Measurements from ENCODE around the gene F2RL3.

Gene F2RL3

DNA sequence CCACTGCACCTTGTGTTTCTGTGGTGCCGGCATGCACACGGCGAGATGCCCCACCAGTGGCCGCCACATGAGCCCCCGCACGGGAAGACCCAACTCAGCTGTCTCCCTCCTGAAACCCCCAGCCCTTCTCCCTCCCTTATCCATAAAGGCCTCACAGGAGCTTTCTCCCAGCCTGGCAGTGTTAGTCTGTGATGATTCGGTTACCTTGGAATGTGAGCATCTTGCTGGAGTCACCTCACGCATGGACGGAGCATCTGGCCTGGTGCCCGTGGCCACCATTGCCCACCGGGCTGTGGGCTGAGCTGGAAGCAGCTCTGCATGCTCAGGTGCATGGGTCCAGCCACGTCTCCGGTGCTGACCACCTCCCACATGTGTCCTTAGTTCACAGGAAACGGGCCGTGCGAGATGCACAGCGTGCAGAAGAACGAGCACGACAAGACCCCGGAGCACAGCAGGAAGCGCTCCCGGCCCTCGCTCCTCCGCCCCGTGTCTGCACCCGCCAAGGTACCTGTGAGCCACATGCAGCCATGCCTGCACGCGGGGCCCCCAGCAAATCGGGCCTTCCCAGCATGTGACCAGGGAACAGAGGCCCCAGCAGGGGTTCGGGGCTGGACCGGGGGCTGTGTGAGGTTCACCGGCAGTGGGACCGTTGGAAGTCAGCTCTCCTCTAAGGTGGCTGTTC, 37.6 kb upstream of the F2RL3 start:
- H3K27ac ChIP-seq: no peak overlapping the region
- CTCF ChIA-PET: interaction anchor here (0.6 kb wide), 1 partner anchor 44 kb away, joined by 3 read pairs; no protein-coding TSS in a partner anchor
- TF ChIP-seq, protein P1, sequence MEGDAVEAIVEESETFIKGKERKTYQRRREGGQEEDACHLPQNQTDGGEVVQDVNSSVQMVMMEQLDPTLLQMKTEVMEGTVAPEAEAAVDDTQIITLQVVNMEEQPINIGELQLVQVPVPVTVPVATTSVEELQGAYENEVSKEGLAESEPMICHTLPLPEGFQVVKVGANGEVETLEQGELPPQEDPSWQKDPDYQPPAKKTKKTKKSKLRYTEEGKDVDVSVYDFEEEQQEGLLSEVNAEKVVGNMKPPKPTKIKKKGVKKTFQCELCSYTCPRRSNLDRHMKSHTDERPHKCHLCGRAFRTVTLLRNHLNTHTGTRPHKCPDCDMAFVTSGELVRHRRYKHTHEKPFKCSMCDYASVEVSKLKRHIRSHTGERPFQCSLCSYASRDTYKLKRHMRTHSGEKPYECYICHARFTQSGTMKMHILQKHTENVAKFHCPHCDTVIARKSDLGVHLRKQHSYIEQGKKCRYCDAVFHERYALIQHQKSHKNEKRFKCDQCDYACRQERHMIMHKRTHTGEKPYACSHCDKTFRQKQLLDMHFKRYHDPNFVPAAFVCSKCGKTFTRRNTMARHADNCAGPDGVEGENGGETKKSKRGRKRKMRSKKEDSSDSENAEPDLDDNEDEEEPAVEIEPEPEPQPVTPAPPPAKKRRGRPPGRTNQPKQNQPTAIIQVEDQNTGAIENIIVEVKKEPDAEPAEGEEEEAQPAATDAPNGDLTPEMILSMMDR (conservative IDR thresholded peaks at IDR 0.05; ENCODE audit: low read depth): no peak

GRCh38 chr19:16853066-16853465, 35.7 kb upstream of the F2RL3 start:
- ChIA-PET POLR2A (ENCODE audit: low non-redundant PET) (no interaction called here), CTCF (no interaction called here)
- H3K27ac ChIP-seq: no peak overlapping the region
- TF ChIP-seq, protein P1 (conservative IDR thresholded peaks at IDR 0.05; ENCODE audit: low read depth): no peak
- no peak for DNase-seq (ENCODE audit: low spot score)

More for the DNA sequence above, 37.6 kb upstream of the F2RL3 start:
- POLR2A ChIA-PET (ENCODE audit: low non-redundant PET): interaction anchor here (0.6 kb wide), 1 partner anchor 9 kb away, joined by 3 read pairs; no protein-coding TSS in a partner anchor
- no peak for DNase-seq (ENCODE audit: low spot score)

GRCh38 chr19:16856091-16856490, 32.7 kb upstream of the F2RL3 start:
- TF ChIP-seq, protein P1 (conservative IDR thresholded peaks at IDR 0.05; ENCODE audit: low read depth): no peak
- DNase-seq (ENCODE audit: low spot score): no peak
- POLR2A ChIA-PET (ENCODE audit: low non-redundant PET): no interaction called here
- CTCF ChIA-PET: interaction anchor here (0.8 kb wide), 1 partner anchor 196 kb away, joined by 3 read pairs; no protein-coding TSS in a partner anchor
- H3K27ac ChIP-seq: no peak overlapping the region

- TF ChIP-seq, protein P1 (conservative IDR thresholded peaks at IDR 0.05; ENCODE audit: low read depth): no peak
- ChIA-PET CTCF (no interaction called here), POLR2A (ENCODE audit: low non-redundant PET) (no interaction called here)
- peak overlapping the region; percentile 0; the same call in 1 of the 2 replicates for H3K27ac ChIP-seq
- no peak for DNase-seq (ENCODE audit: low spot score)
Observed at GRCh38 chr19:16859626-16860025, 29.2 kb upstream of the F2RL3 start.

- POLR2A ChIA-PET (ENCODE audit: low non-redundant PET): no interaction called here
- CTCF ChIA-PET: no interaction called here
Observed at GRCh38 chr19:16860118-16860517, 28.7 kb upstream of the F2RL3 start.

GRCh38 chr19:16861011-16861410, 27.8 kb upstream of the F2RL3 start:
- TF ChIP-seq, protein P1 (conservative IDR thresholded peaks at IDR 0.05; ENCODE audit: low read depth): no peak
- ChIA-PET CTCF (no interaction called here), POLR2A (ENCODE audit: low non-redundant PET) (interaction anchor here (0.6 kb wide), 1 partner anchor 29 kb away, joined by 10 read pairs; no protein-coding TSS in a partner anchor)
- no peak for DNase-seq (ENCODE audit: low spot score)
- no peak overlapping the region for H3K27ac ChIP-seq

More at GRCh38 chr19:16860118-16860517, 28.7 kb upstream of the F2RL3 start:
- TF ChIP-seq, protein P1 (conservative IDR thresholded peaks at IDR 0.05; ENCODE audit: low read depth): no peak
- no peak for DNase-seq (ENCODE audit: low spot score)
- H3K27ac ChIP-seq: peak overlapping the region; percentile 0; the same call in 1 of the 2 replicates

Measured in RWPE1 (cell line).